Ecto neural progenitor cell (in vitro differentiated cells): ENCODE results near the gene TSPAN9.

Source experiments
- DNase-seq: peaks from one replicate; pipeline ENCODE4 v3.0.0-alpha.2; 2018; ENCODE audit warnings: low spot score

The TSPAN9 gene

GRCh38 chr12:3275171-3276041, 198.2 kb downstream of the TSPAN9 start:
- DNase-seq = peak; percentile 89

GRCh38 chr12:3276226-3276625, 199.0 kb downstream of the TSPAN9 start:
- no peak for DNase-seq

GRCh38 chr12:3277306-3277943, 200.2 kb downstream of the TSPAN9 start:
- DNase-seq = no peak

- DNase-seq = no peak
These were observed 201.7 kb downstream of the TSPAN9 start for GRCh38 chr12:3278681-3279414.

- no peak for DNase-seq
These were observed 202.2 kb downstream of the TSPAN9 start for GRCh38 chr12:3279415-3279780.

GRCh38 chr12:3279832-3280231, 202.7 kb downstream of the TSPAN9 start:
- no peak for DNase-seq

- no peak for DNase-seq
These were observed 203.8 kb downstream of the TSPAN9 start for GRCh38 chr12:3280967-3281366.

- no peak for DNase-seq
These were observed 204.6 kb downstream of the TSPAN9 start for GRCh38 chr12:3281588-3282383.

- no peak for DNase-seq
These were observed 205.1 kb downstream of the TSPAN9 start for GRCh38 chr12:3282384-3282670.

- DNase-seq = no peak
These were observed 206.0 kb downstream of the TSPAN9 start for GRCh38 chr12:3283137-3283680.

- DNase-seq = no peak
These were observed 207.2 kb downstream of the TSPAN9 start for GRCh38 chr12:3284405-3284804.

- DNase-seq = no peak
These were observed 208.4 kb downstream of the TSPAN9 start for GRCh38 chr12:3285570-3285969.

- DNase-seq = no peak
These were observed 211.5 kb downstream of the TSPAN9 start for GRCh38 chr12:3288690-3289089.

- no peak for DNase-seq
These were observed 212.5 kb downstream of the TSPAN9 start for GRCh38 chr12:3289702-3290101.

GRCh38 chr12:3291939-3292338, 214.8 kb downstream of the TSPAN9 start:
- no peak for DNase-seq

GRCh38 chr12:3292677-3293412, 215.7 kb downstream of the TSPAN9 start:
- DNase-seq = no peak

- DNase-seq = no peak
These were observed 216.4 kb downstream of the TSPAN9 start for GRCh38 chr12:3293446-3294161.

- DNase-seq = no peak
These were observed 217.3 kb downstream of the TSPAN9 start for GRCh38 chr12:3294481-3294911.

GRCh38 chr12:3295225-3295624, 218.0 kb downstream of the TSPAN9 start:
- DNase-seq = no peak

- DNase-seq = no peak
These were observed 218.6 kb downstream of the TSPAN9 start for GRCh38 chr12:3295646-3296408.
